ENCODE data around the gene PARP4.
"Not testable (repeated sequence)": the region's sequence is repeated elsewhere in the genome, so short reads cannot be mapped to it uniquely, and the experiment has no call there.

The PARP4 gene

GRCh38 chr13:24505256-24505655 lies 7.3 kb downstream of the PARP4 start:
- no peak for DNase-seq

DNA sequence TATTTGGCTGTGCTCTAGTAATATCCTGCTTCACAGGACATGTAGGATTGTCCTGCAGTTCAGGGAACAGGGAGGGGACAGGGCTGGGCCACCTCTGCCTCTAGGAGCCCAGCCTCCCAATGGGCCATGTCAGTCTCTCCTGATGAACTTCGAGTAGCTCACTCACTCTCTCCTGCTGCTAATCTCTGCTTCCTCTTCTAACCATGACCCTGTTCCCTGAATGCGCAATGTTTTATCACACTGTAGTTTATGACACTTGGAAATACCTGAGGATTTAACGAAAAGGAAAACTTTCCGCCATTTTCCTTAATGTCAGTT lies 9.2 kb downstream of the PARP4 start:
- DNase-seq, result no peak

GRCh38 chr13:24502533-24503378 lies 9.8 kb downstream of the PARP4 start:
- DNase-seq, result no peak

GRCh38 chr13:24500977-24501376 lies 11.6 kb downstream of the PARP4 start:
- no peak for DNase-seq

DNA sequence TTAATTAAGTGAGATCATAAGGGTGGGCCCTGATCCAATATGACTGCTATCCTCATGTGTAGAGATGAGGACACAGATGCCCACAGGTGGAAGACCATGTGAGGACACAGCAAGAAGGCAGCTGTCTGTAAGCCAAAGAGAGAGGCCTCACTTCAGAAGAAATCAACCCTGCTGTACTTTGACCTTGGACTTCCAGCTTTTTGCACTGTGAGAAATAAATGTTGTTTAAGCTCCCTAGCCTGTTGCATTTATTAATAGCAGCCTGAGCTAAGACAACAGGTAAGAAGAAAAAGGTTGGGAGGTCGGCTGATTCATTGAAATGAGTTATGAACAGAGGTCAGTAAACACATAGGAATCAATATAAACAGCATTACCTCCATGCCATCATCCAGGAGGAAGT lies 14.8 kb downstream of the PARP4 start:
- DNase-seq, result no peak

DNA sequence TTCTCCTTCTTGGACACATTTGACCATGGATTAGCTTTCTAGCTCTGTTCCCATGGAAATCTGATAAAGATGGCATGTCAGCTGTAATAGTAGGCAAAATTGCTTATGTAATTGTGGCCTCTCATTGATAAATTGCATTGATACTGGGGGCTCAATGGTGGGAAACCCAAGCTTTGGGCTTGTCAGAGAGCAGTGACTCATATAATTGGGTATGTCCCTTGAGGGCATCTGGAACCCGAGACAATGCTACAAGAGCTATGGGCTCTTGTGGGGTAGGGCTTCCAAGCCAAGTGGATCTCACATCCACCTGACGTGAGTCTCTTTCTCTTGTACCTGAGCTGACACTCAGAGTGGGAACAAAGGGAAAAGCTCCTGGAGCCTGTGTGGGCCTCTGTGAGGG lies 16.3 kb downstream of the PARP4 start:
- DNase-seq, result not testable (repeated sequence)

GRCh38 chr13:24495151-24495729 lies 17.3 kb downstream of the PARP4 start:
- DNase-seq, result no peak

DNA sequence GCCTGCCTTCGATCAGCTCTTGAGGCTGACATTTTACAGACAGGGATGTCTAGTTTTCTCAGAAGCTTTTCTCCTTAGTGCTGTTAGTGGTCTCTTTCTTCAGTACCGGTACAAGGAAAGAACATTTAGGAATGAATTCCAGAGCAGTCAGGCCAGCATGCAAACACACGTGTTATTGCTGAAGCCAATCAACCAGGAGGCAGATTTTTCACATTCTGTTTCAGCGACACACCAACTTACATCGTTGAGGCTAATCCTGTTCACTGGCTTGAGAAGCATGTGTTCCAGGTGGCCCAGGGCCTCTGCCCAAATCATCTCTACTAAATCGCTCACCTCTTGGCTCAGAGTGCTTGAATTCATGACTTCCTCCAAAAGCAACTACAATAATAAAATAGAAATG lies 19.2 kb downstream of the PARP4 start:
- no peak for DNase-seq

- no peak for DNase-seq
Observed at GRCh38 chr13:24491845-24492244, 20.7 kb downstream of the PARP4 start.

GRCh38 chr13:24489721-24490120 lies 22.9 kb downstream of the PARP4 start:
- DNase-seq, result no peak

DNA sequence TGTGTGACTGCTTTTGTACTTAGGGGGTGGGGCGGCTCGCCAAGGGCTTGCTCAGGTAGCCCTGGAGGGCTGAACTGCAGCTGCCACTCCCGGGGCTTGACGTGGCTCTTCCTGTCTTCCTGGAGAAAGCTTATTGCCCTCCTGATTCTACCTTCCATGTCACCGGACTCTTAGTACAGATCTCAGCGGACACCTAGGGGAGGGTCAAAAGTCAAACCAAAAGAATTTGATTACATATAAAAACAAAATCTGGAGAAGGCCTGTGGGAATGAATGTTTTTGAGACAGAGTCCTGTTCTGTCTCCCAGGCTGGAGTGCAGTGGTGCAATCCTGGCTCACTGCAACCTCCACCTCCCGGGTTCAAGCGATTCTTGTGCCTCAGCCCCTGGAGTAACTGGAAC lies 24.5 kb downstream of the PARP4 start:
- DNase-seq, result not testable (repeated sequence)

GRCh38 chr13:24486017-24486657 lies 26.4 kb downstream of the PARP4 start:
- DNase-seq, result not testable (repeated sequence)

- DNase-seq, result no peak
Observed at GRCh38 chr13:24473686-24474085, 38.9 kb downstream of the PARP4 start.

DNA sequence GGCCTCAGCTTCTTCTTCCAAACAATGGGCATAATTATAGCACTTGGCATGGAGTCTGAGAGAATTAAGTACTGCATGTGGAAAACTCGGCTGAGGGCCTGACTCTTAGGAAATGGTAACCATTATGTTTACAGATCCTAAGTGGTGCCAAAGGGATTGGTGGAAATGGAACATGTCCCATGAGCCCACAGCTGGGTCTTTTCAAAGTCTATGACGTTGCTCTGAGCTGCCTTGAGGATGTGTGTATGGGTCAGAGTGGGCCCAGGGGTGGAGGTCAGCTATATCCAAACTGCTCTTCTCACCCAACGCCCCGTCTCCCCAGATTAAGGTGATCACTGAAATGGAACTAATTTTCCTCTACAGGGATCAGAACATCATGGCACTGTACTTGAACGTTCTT lies 40.4 kb downstream of the PARP4 start:
- not testable (repeated sequence) for DNase-seq

- DNase-seq, result no peak
Observed at GRCh38 chr13:24463078-24463477, 49.5 kb downstream of the PARP4 start.

DNA sequence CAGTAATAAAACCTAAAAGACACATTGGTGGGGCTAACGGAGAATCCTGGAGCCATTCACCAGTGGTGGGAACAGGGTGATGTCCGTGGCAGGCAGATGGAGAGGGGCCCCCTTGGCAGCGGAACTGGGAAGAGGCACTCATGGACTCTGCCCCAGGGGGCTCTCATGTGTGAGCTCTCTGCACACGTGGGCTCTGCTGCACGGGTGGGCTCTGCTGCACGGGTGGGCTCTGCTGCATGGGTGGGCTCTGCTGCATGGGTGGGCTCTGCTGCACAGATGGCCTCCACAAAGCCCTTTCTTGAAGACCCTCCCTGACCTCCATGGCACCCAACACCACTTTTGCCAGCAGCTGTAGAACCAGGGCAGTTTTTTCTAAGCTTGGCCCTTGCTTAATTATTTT lies 52.3 kb downstream of the PARP4 start:
- no peak for DNase-seq

GRCh38 chr13:24459726-24460125 lies 52.9 kb downstream of the PARP4 start:
- no peak for DNase-seq

DNA sequence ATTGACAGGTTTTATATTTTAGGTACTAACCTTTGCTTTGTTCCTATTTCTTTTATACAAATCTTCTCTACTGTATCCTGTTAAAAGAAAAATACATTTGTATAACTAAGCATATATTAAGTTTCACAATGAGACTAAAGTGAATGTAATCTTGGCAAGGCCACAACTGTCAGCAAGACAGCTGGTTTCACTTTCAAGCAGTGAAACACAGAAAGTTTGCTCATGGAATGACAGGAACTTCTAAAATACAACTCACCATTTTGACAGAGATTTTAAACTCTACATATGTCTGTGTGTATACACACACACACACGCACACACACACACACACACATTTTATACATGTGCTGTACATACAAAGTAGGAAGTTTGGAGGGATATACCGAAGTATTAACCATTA lies 53.3 kb downstream of the PARP4 start:
- DNase-seq, result no peak

DNA sequence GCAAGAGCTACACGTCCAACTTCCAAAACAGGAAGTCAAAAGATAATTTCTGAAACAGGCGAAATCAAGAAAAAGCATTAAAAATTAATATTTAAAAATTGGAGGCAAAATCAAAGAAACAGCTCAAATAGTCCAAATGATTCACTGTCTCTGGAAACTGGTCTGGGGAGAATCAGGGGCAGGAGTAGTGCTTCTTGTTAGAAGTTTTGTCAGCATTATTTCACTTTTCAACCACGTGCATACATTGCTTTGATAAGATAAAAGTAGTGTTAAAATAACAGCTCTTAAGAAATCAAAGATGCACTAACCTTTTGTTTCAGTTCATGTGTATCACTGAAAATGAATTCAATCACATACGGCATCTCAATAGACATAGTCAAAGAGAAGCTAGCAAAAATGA lies 53.8 kb downstream of the PARP4 start:
- DNase-seq, result no peak

GRCh38 chr13:24456396-24456795 lies 56.2 kb downstream of the PARP4 start:
- DNase-seq, result no peak

DNA sequence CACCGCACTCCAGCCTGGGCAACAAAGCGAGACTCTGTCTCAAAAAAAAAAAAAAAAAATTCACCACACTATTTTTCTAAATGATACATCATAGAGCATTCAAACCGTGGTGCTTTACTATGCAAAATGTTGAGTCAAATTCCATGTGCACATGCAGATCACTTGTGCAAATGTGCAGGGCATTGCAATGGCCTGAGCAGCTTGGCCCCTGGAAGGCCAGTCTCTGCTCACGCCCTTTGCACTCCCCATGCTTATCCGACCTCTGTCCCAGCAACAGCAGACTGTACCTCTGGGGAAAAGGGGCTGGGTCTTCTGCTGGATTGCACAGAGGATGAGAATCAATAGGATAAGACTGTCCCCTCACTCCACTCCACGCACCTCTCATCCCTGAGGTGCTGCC lies 58.5 kb downstream of the PARP4 start:
- DNase-seq, result no peak

- DNase-seq, result no peak
Observed at GRCh38 chr13:24452044-24452443, 60.5 kb downstream of the PARP4 start.

DNA sequence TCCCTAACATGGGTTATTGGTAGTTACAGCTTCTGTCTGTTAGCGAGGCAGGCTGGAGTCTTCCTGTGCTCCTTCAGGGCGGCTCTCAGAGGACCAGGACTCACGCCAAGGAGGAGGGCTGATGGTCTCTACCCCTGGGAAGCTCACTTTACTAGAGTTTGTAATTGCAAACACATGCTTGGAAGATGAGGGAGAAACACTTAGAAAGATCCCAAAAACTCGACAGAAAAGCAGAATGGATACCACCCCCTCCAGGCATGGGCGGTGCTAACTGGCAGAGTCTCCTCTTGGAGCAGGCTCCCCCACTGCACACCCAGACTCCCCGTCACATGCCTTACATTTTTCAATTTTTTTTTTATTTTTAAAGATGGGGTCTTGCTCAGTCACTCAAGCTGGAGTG lies 62.0 kb downstream of the PARP4 start:
- no peak for DNase-seq

- DNase-seq, result not testable (repeated sequence)
Observed at GRCh38 chr13:24444851-24445250, 67.7 kb downstream of the PARP4 start.
